ENCODE results near the gene SASH1. TPM values are rescaled to one million over a fixed set of nuclear protein-coding genes. Genes with fewer than 3 reads are reported as not detected.
"Not testable (repeated sequence)": the region's sequence is repeated elsewhere in the genome, so short reads cannot be mapped to it uniquely, and the experiment has no call there.

Gene SASH1
- polyA plus RNA-seq, 4 donors: 29.4 to 32.6 (median 31.1) TPM

- DNase-seq (ENCODE audit: low read depth in 4 of 4, low spot score in 3 of 4): no peak
Observed at GRCh38 chr6:148328876-148329555, 13.6 kb upstream of the SASH1 start.

DNA sequence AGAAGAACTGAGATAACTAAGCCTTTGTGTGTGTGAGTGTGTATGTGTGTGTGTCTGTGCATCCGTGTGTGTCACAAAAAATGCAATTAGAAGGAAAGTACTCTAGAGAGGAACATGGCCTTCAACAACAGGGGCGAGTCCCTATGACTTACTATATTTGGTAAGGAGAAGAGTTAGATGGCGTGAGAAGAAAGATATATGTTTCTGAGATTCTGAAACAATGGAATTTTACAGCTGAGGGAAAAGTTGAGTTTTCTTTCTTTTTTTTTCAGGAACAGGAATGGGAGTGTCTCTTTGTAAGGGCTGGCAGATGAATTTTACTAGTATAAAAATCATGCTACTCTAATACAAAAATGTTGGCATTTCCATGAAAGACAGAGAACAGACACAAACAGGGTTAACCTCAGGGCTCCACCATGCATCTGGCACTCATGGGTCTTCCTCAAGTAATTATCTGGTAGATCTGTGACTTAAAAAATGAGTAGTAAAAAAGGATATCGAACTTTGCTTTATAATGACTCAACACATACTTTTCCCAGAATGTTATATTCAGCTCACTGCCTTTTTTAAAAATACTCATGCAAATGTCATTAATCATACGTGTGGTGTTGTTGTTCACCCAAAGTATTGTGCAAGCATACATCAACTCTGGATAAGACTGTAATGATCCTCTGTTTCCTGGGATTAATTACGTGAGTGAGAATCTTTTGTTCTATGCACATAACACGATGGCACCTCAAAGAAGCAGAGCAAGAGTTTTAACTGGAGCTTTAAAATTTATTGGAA is 12.8 kb upstream of the SASH1 start:
- no peak for DNase-seq (ENCODE audit: low read depth in 4 of 4, low spot score in 3 of 4)

DNA sequence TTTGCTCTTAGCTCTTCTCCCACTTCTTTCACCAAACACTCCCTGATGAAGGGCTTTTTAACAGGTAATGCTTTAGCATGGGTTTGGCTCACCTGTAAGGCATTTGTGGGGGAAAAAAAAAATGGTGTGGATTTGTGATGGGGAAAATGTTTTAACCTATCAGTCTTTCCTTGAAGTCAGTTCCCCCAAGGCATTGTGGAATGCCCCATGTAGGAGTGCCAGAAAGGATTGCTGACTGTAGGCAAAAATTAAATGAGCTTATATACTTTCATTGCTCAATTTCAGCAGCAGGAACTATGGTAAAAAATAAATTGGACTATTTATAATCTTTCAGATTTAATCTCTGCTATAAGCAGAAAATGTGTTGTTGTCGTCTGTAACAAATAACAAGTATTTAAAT is 10.6 kb upstream of the SASH1 start:
- DNase-seq (ENCODE audit: low read depth in 4 of 4, low spot score in 3 of 4): no peak

DNA sequence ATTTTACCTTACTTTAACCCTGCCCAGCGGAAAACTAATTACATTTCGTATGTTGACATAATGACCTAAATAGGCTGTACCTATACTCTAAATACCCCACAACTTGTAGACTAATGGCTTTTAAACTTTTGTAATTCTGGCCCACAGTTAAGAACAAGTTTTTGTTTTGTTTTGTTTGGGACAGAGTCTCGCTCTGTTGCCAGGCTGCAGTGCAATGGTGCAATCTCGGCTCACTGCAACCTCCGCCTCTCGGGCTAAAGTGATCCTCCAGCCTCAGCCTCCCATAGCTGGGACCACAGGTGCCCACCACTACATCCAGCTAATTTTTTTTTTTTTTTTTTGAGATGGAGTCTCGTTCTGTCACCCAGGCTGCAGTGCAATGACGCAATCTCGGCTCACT is 5.7 kb upstream of the SASH1 start:
- no peak for DNase-seq (ENCODE audit: low read depth in 4 of 4, low spot score in 3 of 4)

DNA sequence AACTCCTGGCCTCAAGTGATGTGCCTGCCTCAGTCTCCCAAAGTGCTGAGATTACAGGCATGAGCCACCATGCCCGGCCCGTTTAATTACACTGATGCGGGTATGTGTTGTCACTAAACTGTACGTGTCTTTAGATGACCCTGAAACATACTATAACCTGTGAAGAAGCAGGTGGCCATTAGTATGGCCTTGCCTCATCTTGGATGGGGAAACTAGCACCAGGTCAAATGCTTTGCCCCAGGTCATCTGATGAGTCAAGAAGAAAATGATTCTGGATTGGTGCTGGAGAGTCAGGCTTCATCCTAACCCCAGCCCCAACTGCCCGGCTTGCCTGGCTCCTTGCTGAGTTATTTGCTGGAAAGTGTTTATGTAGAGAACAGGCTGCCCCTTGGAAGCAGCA is 2.9 kb upstream of the SASH1 start:
- no peak for DNase-seq (ENCODE audit: low read depth in 4 of 4, low spot score in 3 of 4)

DNA sequence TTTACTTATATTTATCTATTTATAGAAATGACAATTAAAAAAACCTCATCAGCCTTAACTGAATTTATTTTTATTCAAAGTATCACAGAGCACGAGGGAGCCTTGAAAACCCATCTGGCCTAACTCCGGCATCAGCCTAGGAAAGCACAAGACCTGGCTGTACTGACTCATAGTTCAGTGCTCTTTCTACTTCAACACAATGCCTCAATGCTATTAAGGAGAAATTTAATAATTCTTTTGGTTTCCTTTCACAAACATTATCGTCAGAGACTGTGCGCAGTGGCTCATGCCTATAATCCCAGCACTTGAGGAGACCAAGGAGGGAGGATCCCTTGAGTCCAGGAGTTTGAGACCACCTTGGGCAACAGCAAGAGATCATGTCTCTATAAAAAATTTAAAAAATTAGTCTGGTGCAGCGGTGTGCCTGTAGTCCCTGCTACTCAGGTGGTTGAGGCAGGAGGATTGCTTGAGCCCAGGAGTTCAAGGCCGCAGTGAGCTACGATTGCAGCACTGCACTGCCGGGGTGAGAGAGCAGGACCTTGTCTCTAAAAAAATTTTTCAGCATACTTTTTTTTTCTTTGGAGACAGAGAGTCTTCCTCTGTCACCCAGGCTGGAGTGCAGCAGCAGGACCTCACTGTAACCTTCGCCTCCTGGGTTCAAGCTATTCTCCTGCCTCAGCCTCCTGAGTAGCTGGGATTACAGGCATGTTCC is 1.9 kb upstream of the SASH1 start:
- DNase-seq (ENCODE audit: low read depth in 4 of 4, low spot score in 3 of 4): no peak

- DNase-seq (ENCODE audit: low read depth in 4 of 4, low spot score in 3 of 4): peak in 1 of 4 donors; percentile 75
Observed at GRCh38 chr6:148342100-148342349, 613 bp upstream of the SASH1 start.

GRCh38 chr6:148343047-148343782 is 577 bp downstream of the SASH1 start:
- no peak for DNase-seq (ENCODE audit: low read depth in 4 of 4, low spot score in 3 of 4)

- DNase-seq (ENCODE audit: low read depth in 4 of 4, low spot score in 3 of 4): no peak
Observed at GRCh38 chr6:148345176-148345575, 2.5 kb downstream of the SASH1 start.

GRCh38 chr6:148345578-148345977 is 2.9 kb downstream of the SASH1 start:
- no peak for DNase-seq (ENCODE audit: low read depth in 4 of 4, low spot score in 3 of 4)

GRCh38 chr6:148346681-148347440 is 4.2 kb downstream of the SASH1 start:
- DNase-seq (ENCODE audit: low read depth in 4 of 4, low spot score in 3 of 4): no peak

- DNase-seq (ENCODE audit: low read depth in 4 of 4, low spot score in 3 of 4): no peak
Observed at GRCh38 chr6:148347441-148348054, 4.9 kb downstream of the SASH1 start.

DNA sequence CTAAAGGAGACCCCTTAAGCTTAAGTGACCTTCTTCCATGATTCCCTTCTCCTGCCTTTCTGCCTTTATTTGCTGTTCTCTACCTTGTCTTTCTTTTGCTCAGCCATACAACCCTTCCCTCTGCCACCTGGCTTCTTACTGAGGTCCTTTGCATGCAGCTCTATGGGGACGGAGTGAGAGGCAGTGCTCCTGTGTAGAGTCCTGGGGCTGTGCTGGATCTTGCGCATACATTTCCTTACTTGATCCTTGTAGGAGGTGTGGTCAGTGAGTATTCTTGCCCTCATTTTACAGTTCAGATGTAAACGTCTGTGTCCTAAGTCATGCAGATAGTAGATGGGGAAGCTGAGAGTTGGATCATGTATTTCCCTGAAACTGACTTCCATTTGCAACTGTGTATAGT is 5.7 kb downstream of the SASH1 start:
- DNase-seq (ENCODE audit: low read depth in 4 of 4, low spot score in 3 of 4): no peak

- DNase-seq (ENCODE audit: low read depth in 4 of 4, low spot score in 3 of 4): no peak
Observed at GRCh38 chr6:148348778-148349177, 6.1 kb downstream of the SASH1 start.

GRCh38 chr6:148349466-148349865 is 6.8 kb downstream of the SASH1 start:
- no peak for DNase-seq (ENCODE audit: low read depth in 4 of 4, low spot score in 3 of 4)

DNA sequence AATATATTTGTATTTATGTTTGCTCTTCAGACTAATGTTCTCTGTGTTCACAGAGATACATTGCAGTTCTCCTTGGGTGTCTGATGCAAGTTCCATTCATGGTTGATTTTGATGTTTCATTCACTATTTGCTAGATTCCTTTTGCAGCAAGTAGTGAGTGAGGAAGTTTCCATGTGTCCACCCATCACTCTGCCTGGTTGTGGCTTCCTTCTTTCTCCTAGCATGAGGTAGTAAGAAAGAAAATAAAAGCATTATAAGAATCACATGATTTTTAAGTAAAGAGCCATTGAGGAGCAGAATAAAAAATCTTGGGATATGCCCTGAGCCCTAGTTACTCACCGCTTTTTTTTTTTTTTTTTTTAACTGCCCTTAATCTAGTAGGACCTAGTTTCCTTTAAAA is 8.7 kb downstream of the SASH1 start:
- no peak for DNase-seq (ENCODE audit: low read depth in 4 of 4, low spot score in 3 of 4)

- not testable (repeated sequence) for DNase-seq (ENCODE audit: low read depth in 4 of 4, low spot score in 3 of 4)
Observed at GRCh38 chr6:148352421-148352820, 9.8 kb downstream of the SASH1 start.

DNA sequence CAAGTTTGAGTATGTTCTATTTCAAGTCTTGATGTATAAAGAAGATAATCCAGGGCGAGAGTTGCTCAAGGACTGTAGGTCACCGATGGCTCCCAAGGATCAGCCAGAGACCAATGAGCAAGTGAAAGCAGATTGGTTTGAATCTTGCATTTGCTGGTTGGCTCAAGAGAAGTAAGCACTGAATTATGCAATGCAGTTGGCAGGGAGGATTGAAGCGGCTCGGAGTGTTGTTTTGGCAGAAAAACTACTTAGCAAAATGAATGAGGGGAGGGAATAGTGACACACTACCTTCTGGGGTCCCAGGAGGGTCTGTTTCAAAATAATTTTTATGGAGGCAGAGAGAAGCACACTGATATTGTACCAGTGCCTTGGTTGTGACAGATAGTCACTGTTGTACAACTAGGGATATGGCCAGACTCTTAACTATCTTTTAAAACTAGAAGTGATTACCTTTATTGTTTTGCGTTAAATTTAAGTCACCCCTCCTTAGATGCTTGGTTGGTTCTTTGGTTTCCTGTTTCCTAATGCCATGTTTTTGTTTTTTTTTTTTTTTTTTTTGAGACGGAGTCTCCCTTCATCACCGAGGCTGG is 15.7 kb downstream of the SASH1 start:
- DNase-seq (ENCODE audit: low read depth in 4 of 4, low spot score in 3 of 4): no peak

- DNase-seq (ENCODE audit: low read depth in 4 of 4, low spot score in 3 of 4): no peak
Observed at GRCh38 chr6:148359228-148359627, 16.6 kb downstream of the SASH1 start.
